Colonic mucosa (tissue), 4 donors: ENCODE results near the gene COL2A1. TPM values are rescaled to one million over a fixed set of nuclear protein-coding genes. Genes with fewer than 3 reads are reported as not detected.

Experiments
- DNase-seq: peaks from one replicate; pipeline ENCODE4 v3.0.0-alpha.2; 2020
- H3K27ac ChIP-seq: fragments of 200-600 bp; one replicate; pipeline ENCODE4 v1.8.0; 2021
- H3K27me3 ChIP-seq: fragments of 200-600 bp; one replicate; pipeline ENCODE4 v1.8.0; 2021
- H3K36me3 ChIP-seq: fragments of 200-600 bp; one replicate; pipeline ENCODE4 v1.8.0; 2021
- H3K4me1 ChIP-seq: fragments of 200-600 bp; one replicate; pipeline ENCODE4 v1.8.0; 2021; ENCODE audit warnings: mild to moderate bottlenecking
- H3K4me3 ChIP-seq: fragments of 200-600 bp; one replicate; pipeline ENCODE4 v1.8.0; 2021
- H3K9ac ChIP-seq, 2 donors: one replicate each; pipeline ENCODE4 v1.7.0; 2013; ENCODE audit warnings: control low read depth in 2 of 2, low read depth in 2 of 2, low read length in 2 of 2
- H3K9me3 ChIP-seq: fragments of 200-600 bp; one replicate; pipeline ENCODE4 v1.8.0; 2021
- intact Hi-C: fragments of 100-400 bp; cut with DNase I; formaldehyde crosslinking; loops from one replicate; pipeline ENCODE4 v1.14.1; 2022
- total RNA-seq, 2 donors: library from RNA; stranded (reverse); fragmentation: NEBNext Ultra II Directional in 1 of 2; extraction: Animal tissue kit (Norgen Biotek cat#: 25700) in 1 of 2; gene quantifications; one replicate each; pipeline ENCODE4 v1.2.1, GENCODE V29; 2021
- TF ChIP-seq, protein P1 (sequence below): fragments of 200-600 bp; IDR thresholded peaks from one replicate; pipeline ENCODE4 v1.8.0; 2022; ENCODE audit warnings: antibody characterized with exemption, mild to moderate bottlenecking
- donor health status: healthy.
- donor health status: DM: no; HTN: no; CAD: no.
- donor health status: DM: no; HTN: no; CAD: no.

COL2A1 gene
- total RNA-seq, 2 donors from 2014 or later: 1.1 to 1.3 TPM

- TF ChIP-seq, protein P1, sequence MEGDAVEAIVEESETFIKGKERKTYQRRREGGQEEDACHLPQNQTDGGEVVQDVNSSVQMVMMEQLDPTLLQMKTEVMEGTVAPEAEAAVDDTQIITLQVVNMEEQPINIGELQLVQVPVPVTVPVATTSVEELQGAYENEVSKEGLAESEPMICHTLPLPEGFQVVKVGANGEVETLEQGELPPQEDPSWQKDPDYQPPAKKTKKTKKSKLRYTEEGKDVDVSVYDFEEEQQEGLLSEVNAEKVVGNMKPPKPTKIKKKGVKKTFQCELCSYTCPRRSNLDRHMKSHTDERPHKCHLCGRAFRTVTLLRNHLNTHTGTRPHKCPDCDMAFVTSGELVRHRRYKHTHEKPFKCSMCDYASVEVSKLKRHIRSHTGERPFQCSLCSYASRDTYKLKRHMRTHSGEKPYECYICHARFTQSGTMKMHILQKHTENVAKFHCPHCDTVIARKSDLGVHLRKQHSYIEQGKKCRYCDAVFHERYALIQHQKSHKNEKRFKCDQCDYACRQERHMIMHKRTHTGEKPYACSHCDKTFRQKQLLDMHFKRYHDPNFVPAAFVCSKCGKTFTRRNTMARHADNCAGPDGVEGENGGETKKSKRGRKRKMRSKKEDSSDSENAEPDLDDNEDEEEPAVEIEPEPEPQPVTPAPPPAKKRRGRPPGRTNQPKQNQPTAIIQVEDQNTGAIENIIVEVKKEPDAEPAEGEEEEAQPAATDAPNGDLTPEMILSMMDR: no peak
- H3K9ac ChIP-seq: no peak overlapping the region
- no peaks in the 10 kb centered on the region for H3K27me3 ChIP-seq
- H3K36me3 ChIP-seq: no peaks in the 10 kb centered on the region
- H3K27ac ChIP-seq: no peak overlapping the region
- H3K4me3 ChIP-seq: no peak overlapping the region
- DNase-seq: no peak
- H3K9me3 ChIP-seq: no peaks in the 10 kb centered on the region
- no peaks in the 10 kb centered on the region for H3K4me1 ChIP-seq
- intact Hi-C loops: no loop called here
Measured at GRCh38 chr12:48019639-48020265, 15.5 kb upstream of the COL2A1 start.

- Histone ChIP-seq H3K9me3 (no peaks in the 10 kb centered on the region), H3K27ac (no peak overlapping the region), H3K9ac (no peak overlapping the region), H3K27me3 (no peaks in the 10 kb centered on the region), H3K36me3 (no peaks in the 10 kb centered on the region), H3K4me1 (no peaks in the 10 kb centered on the region), H3K4me3 (no peak overlapping the region)
- intact Hi-C loops: no loop called here
- TF ChIP-seq, protein P1: no peak
- no peak for DNase-seq
Measured at GRCh38 chr12:48018618-48018995, 14.3 kb upstream of the COL2A1 start.

GRCh38 chr12:48017921-48018617, 13.8 kb upstream of the COL2A1 start:
- TF ChIP-seq, protein P1: no peak
- intact Hi-C loops: no loop called here
- H3K36me3 ChIP-seq: no peaks in the 10 kb centered on the region
- H3K9me3 ChIP-seq: no peaks in the 10 kb centered on the region
- H3K4me3 ChIP-seq: no peak overlapping the region
- no peaks in the 10 kb centered on the region for H3K27me3 ChIP-seq
- H3K27ac ChIP-seq: no peak overlapping the region
- DNase-seq: no peak
- no peaks in the 10 kb centered on the region for H3K4me1 ChIP-seq
- H3K9ac ChIP-seq: no peak overlapping the region

DNA sequence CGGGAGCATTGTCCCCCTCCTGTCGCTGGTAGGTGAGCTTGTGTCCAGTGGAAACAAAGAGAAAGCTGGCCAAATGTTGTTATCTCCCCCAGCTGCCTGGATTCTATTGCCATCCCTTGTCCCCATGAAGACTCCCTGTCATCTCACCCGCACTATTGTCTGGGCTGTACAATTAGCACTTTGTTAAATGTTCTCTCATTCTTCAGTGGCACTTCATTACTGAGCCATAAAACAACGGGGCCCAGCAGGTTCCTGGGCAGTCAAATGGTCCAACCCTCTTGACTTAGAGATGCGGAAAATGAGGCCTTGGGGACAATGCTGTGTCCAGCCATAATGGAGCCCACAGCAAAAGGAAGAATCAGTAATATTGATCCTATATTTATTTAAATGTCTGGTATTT, 13.2 kb upstream of the COL2A1 start:
- intact Hi-C loops: no loop called here
- no peaks in the 10 kb centered on the region for H3K4me1 ChIP-seq
- no peak overlapping the region for H3K27ac ChIP-seq
- no peaks in the 10 kb centered on the region for H3K36me3 ChIP-seq
- no peak overlapping the region for H3K9ac ChIP-seq
- no peak overlapping the region for H3K4me3 ChIP-seq
- H3K9me3 ChIP-seq: no peaks in the 10 kb centered on the region
- TF ChIP-seq, protein P1: no peak
- H3K27me3 ChIP-seq: no peaks in the 10 kb centered on the region
- DNase-seq: no peak

DNA sequence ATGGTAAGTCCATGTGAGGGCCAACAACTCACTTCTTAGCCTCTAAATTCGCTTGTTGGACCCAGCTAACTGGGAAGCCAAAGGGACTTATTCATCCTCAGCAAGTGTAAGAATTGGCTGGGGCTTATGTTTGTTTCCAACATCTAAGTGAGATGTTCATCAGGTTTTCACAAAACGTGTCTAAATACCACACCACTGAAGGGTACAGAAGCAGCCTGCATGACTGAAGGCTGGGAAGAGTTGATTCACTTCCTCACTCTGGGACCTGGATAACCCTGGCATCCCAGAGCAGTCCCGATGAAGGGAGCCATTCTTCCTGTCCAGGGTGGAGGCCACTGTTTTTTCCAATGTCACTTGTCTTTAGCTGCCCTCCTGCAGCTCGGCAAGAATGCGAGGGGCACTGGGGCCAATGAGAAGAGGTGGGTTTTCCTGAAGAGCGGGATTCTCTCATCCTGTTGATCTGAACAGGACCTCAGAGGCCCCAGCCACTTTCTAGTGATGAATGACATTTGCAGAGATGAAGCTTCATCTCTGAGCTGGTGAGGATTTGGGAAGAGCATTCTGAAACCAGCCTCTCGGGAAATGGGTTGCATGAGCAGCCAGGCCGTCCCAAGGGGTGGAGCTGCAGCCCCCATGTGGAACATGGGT, 12.2 kb upstream of the COL2A1 start:
- Histone ChIP-seq H3K9me3 (no peaks in the 10 kb centered on the region), H3K36me3 (no peaks in the 10 kb centered on the region), H3K27ac (no peak overlapping the region), H3K4me1 (no peaks in the 10 kb centered on the region), H3K27me3 (no peaks in the 10 kb centered on the region), H3K4me3 (no peak overlapping the region), H3K9ac (no peak overlapping the region)
- TF ChIP-seq, protein P1: no peak
- intact Hi-C loops: no loop called here
- DNase-seq: no peak
